ENCODE results near the gene KCNK16.
A peak's percentile ranks its signal among the peaks of the same experiment; 100 is the strongest.

Gene KCNK16

GRCh38 chr6:39366931-39367618, 44.6 kb upstream of the KCNK16 start:
- Histone ChIP-seq H3K9ac (no peak overlapping the region), H3K4me2 (no peak overlapping the region), H2AFZ (ENCODE audit: low read depth) (no peak overlapping the region), H3K36me3 (ENCODE audit: insufficient read depth) (no peaks in the 10 kb centered on the region), H3K79me2 (ENCODE audit: insufficient read depth, low read depth) (no peaks in the 10 kb centered on the region), H3K4me3 (IDR thresholded peaks at IDR 0.05; ENCODE audit: insufficient read depth, low read depth, low read length) (no peak overlapping the region), H3K27me3 (ENCODE audit: insufficient read depth, low read depth) (no peaks in the 10 kb centered on the region), H3K27ac (no peak overlapping the region), H3K4me1 (ENCODE audit: low read depth, poor library complexity, severe bottlenecking) (no peaks in the 10 kb centered on the region), H4K20me1 (ENCODE audit: insufficient read depth) (no peaks in the 10 kb centered on the region)
- no peak for TF ChIP-seq CTCF (conservative IDR thresholded peaks at IDR 0.05; ENCODE audit: low read depth, low read length)

GRCh38 chr6:39365281-39366074, 43.0 kb upstream of the KCNK16 start:
- H3K79me2 ChIP-seq (ENCODE audit: insufficient read depth, low read depth), result no peaks in the 10 kb centered on the region
- H3K4me2 ChIP-seq, result no peak overlapping the region
- H3K27ac ChIP-seq, result no peak overlapping the region
- no peaks in the 10 kb centered on the region for H3K27me3 ChIP-seq (ENCODE audit: insufficient read depth, low read depth)
- TF ChIP-seq CTCF (conservative IDR thresholded peaks at IDR 0.05; ENCODE audit: low read depth, low read length), result no peak
- no peaks in the 10 kb centered on the region for H3K36me3 ChIP-seq (ENCODE audit: insufficient read depth)
- H3K9ac ChIP-seq, result no peak overlapping the region
- no peaks in the 10 kb centered on the region for H3K4me1 ChIP-seq (ENCODE audit: low read depth, poor library complexity, severe bottlenecking)
- no peak overlapping the region for H2AFZ ChIP-seq (ENCODE audit: low read depth)
- H3K4me3 ChIP-seq (IDR thresholded peaks at IDR 0.05; ENCODE audit: insufficient read depth, low read depth, low read length), result no peak overlapping the region
- H4K20me1 ChIP-seq (ENCODE audit: insufficient read depth), result no peaks in the 10 kb centered on the region

DNA sequence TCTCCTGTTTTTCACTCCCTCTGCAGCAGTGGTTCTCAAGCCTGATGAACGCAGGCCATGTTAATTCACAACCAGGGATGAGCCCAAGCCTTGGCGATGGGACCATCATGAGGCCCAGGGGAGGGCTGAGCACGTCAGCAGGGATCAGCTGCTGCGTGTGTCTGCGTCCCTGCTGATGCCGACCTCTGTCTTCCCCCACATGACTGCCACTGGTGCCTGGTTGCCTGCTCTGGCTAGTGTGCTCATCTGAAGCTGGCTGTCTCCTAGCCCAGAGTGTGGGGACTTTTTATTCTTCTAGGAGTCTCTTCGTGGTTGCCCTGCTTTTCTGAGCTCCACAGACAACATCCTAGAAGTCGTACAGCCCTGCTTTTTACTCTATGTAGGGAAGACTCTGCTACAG, 40.8 kb upstream of the KCNK16 start:
- H4K20me1 ChIP-seq (ENCODE audit: insufficient read depth), result no peaks in the 10 kb centered on the region
- no peaks in the 10 kb centered on the region for H3K79me2 ChIP-seq (ENCODE audit: insufficient read depth, low read depth)
- H3K4me3 ChIP-seq (IDR thresholded peaks at IDR 0.05; ENCODE audit: insufficient read depth, low read depth, low read length), result no peak overlapping the region
- no peaks in the 10 kb centered on the region for H3K27me3 ChIP-seq (ENCODE audit: insufficient read depth, low read depth)
- no peak overlapping the region for H3K27ac ChIP-seq
- no peak overlapping the region for H3K4me2 ChIP-seq
- no peaks in the 10 kb centered on the region for H3K4me1 ChIP-seq (ENCODE audit: low read depth, poor library complexity, severe bottlenecking)
- no peak for TF ChIP-seq CTCF (conservative IDR thresholded peaks at IDR 0.05; ENCODE audit: low read depth, low read length)
- H3K9ac ChIP-seq, result no peak overlapping the region
- H2AFZ ChIP-seq (ENCODE audit: low read depth), result no peak overlapping the region
- no peaks in the 10 kb centered on the region for H3K36me3 ChIP-seq (ENCODE audit: insufficient read depth)

- Histone ChIP-seq H3K4me2 (no peak overlapping the region), H4K20me1 (ENCODE audit: insufficient read depth) (no peaks in the 10 kb centered on the region), H3K9ac (no peak overlapping the region), H3K36me3 (ENCODE audit: insufficient read depth) (no peaks in the 10 kb centered on the region), H3K4me3 (IDR thresholded peaks at IDR 0.05; ENCODE audit: insufficient read depth, low read depth, low read length) (no peak overlapping the region), H3K4me1 (ENCODE audit: low read depth, poor library complexity, severe bottlenecking) (no peaks in the 10 kb centered on the region), H3K27ac (no peak overlapping the region), H2AFZ (ENCODE audit: low read depth) (peak overlapping the region; percentile 87), H3K27me3 (ENCODE audit: insufficient read depth, low read depth) (no peaks in the 10 kb centered on the region), H3K79me2 (ENCODE audit: insufficient read depth, low read depth) (no peaks in the 10 kb centered on the region)
- TF ChIP-seq CTCF (conservative IDR thresholded peaks at IDR 0.05; ENCODE audit: low read depth, low read length), result no peak
Measured at GRCh38 chr6:39362487-39362865, 40.0 kb upstream of the KCNK16 start.

Measured in KMS-11 (cell line).